ENCODE results near the gene ITGAL.

DNA sequence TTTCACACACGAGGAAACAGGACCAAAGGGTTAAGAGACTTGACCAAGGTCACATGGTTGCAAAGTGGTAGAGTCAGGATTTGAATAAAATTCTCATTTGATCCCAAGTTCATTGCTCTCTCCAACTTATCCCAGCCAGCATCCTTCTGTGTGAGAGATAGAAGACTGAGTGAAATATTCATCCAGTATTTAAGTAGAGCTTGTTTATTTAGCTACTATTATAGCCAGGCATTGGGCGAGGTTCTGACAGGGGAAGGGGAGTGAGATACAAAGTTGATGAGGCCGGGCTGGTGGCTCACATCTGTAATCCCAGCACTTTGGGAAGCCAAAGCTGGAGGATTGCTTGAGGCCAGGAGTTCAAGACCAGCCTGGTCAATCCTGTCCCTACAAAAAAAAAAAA, 4.4 kb downstream of the ITGAL start:
- TF ChIP-seq, protein P1, sequence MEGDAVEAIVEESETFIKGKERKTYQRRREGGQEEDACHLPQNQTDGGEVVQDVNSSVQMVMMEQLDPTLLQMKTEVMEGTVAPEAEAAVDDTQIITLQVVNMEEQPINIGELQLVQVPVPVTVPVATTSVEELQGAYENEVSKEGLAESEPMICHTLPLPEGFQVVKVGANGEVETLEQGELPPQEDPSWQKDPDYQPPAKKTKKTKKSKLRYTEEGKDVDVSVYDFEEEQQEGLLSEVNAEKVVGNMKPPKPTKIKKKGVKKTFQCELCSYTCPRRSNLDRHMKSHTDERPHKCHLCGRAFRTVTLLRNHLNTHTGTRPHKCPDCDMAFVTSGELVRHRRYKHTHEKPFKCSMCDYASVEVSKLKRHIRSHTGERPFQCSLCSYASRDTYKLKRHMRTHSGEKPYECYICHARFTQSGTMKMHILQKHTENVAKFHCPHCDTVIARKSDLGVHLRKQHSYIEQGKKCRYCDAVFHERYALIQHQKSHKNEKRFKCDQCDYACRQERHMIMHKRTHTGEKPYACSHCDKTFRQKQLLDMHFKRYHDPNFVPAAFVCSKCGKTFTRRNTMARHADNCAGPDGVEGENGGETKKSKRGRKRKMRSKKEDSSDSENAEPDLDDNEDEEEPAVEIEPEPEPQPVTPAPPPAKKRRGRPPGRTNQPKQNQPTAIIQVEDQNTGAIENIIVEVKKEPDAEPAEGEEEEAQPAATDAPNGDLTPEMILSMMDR (IDR thresholded peaks at IDR 0.05), result no peak
- no peak for TF ChIP-seq POLR2A (IDR thresholded peaks at IDR 0.05)
- no peak for TF ChIP-seq POLR2AphosphoS5 (IDR thresholded peaks at IDR 0.05)
- TF ChIP-seq EP300 (IDR thresholded peaks at IDR 0.05), result no peak

Data from sigmoid colon (tissue), 4 donors.